HepG2 (cell line): ENCODE measurements around the gene TRIO. TPM values are rescaled to one million over a fixed set of nuclear protein-coding genes. Genes with fewer than 3 reads are reported as not detected.

ENCODE experiments used
- ATAC-seq: fragments of 200-7000 bp; cut with Tn5 transposase; 3 replicates; pipeline ENCODE4 v1.9.1; 2020; ENCODE audit warnings: mild to moderate bottlenecking, moderate library complexity
- BruUV-seq: library from RNA; stranded (reverse); fragments of 400-500 nt; replicated peaks from 2 replicates; lab custom pipeline; 2021; lab: Mats Ljungman, UMichigan
- CTCF ChIA-PET: fragments of 300-600 bp; formaldehyde crosslinking; extraction: SDS; loops from one replicate; lab custom pipeline; 2021; ENCODE audit warnings: low total read pairs, inconsistent platforms, low intra/inter-chr PET ratio; lab: Yijun Ruan, JAX
- POLR2A ChIA-PET: fragments of 350-600 bp; sonication (Branson Sonifier 250); formaldehyde crosslinking; loops from one replicate; lab custom pipeline; 2020; ENCODE audit warnings: antibody characterized with exemption, inconsistent platforms; lab: Yijun Ruan, JAX
- DNase-seq: peaks from one replicate; pipeline ENCODE4 v3.0.0-alpha.2; 2015; ENCODE audit warnings: low spot score
- FAIRE-seq: peaks from 3 replicates; lab custom pipeline; 2011; peaks lifted over from hg19 to GRCh38; lab: Jason Lieb, UNC
- H2AFZ ChIP-seq: one replicate; pipeline ENCODE4 v1.6.1; 2011; ENCODE audit warnings: low read length, inconsistent platforms
- H3K27ac ChIP-seq: fragments of 300-600 bp; 3 replicates; pipeline ENCODE4 v1.8.0; 2011; ENCODE audit warnings: mixed run types, mild to moderate bottlenecking, mixed read lengths, low read length, inconsistent platforms; ENCODE audit not compliant: insufficient read depth; ENCODE audit errors: extremely low read length
- H3K27me3 ChIP-seq, 2 experiments: fragments of 200-600 bp in 1 of 2; 2 replicates in 1 of 2; 3 replicates in 1 of 2; pipeline versions ENCODE4 v1.6.0 to v1.8.0; 2011; ENCODE audit warnings: low read length in 2 of 2, mild to moderate bottlenecking in 2 of 2, moderate library complexity in 2 of 2, inconsistent platforms in 1 of 2; ENCODE audit not compliant: insufficient read depth in 2 of 2, control insufficient read depth in 1 of 2
- H3K36me3 ChIP-seq, 2 experiments: fragments of 200-600 bp in 1 of 2; replicated peaks in 1 of 2; 2 replicates in 1 of 2; 3 replicates in 1 of 2; pipeline versions ENCODE4 v1.5.1 to v1.8.0; 2011; ENCODE audit warnings: low read length in 2 of 2, inconsistent platforms in 1 of 2; ENCODE audit not compliant: insufficient read depth in 2 of 2, control insufficient read depth in 1 of 2
- H3K4me1 ChIP-seq: 2 replicates; pipeline ENCODE4 v1.5.1; 2012; ENCODE audit warnings: low read length, inconsistent platforms; ENCODE audit not compliant: insufficient read depth
- H3K4me2 ChIP-seq: 2 replicates; pipeline ENCODE4 v1.6.0; 2011; ENCODE audit warnings: low read depth, low read length, inconsistent platforms
- H3K4me3 ChIP-seq, 3 experiments: fragments of 200-600 bp in 1 of 3; sonication (generic), shearing (Covaris generic) in 1 of 3; replicated peaks in 1 of 3; 2 replicates each; pipeline ENCODE4 v1.5.1; 2011 to 2016; ENCODE audit warnings: low read length in 3 of 3, inconsistent platforms in 2 of 3, low read depth in 2 of 3, mild to moderate bottlenecking in 2 of 3, control low read depth in 1 of 3, mixed read lengths in 1 of 3; ENCODE audit not compliant: insufficient read depth in 1 of 3
- H3K79me2 ChIP-seq: one replicate; pipeline ENCODE4 v1.6.1; 2011; ENCODE audit warnings: low read length, inconsistent platforms; ENCODE audit not compliant: insufficient read depth
- H3K9ac ChIP-seq: 2 replicates; pipeline ENCODE4 v1.6.0; 2011; ENCODE audit warnings: mild to moderate bottlenecking, low read depth, low read length, inconsistent platforms; ENCODE audit not compliant: insufficient read depth
- H3K9me3 ChIP-seq: 2 replicates; pipeline ENCODE4 v1.5.1; 2012; ENCODE audit warnings: mild to moderate bottlenecking, low read length
- H4K20me1 ChIP-seq: 2 replicates; pipeline ENCODE4 v1.6.0; 2011; ENCODE audit warnings: inconsistent platforms, mild to moderate bottlenecking, low read length, moderate library complexity; ENCODE audit not compliant: insufficient read depth
- CCDC6 ChIP-seq: sonication (generic); formaldehyde crosslinking; IDR thresholded peaks from 2 replicates; pipeline ENCODE4 v1.8.1; 2022; ENCODE audit warnings: mild to moderate bottlenecking, missing genetic modification reagents, moderate library complexity
- FOSL1 ChIP-seq: sonication (generic); formaldehyde crosslinking; IDR thresholded peaks from 2 replicates; pipeline ENCODE4 v1.9.0; 2021; ENCODE audit warnings: missing genetic modification reagents, borderline replicate concordance
- KDM6A ChIP-seq: IDR thresholded peaks from 2 replicates; pipeline ENCODE4 v1.6.1; 2016; ENCODE audit warnings: low read depth
- RELA ChIP-seq: sonication (generic); formaldehyde crosslinking; IDR thresholded peaks from 2 replicates; pipeline ENCODE4 v1.4.0; 2020; ENCODE audit warnings: missing genetic modification reagents
- TARDBP ChIP-seq: sonication (generic); formaldehyde crosslinking; IDR thresholded peaks from 2 replicates; pipeline ENCODE4 v1.8.0; 2022; ENCODE audit warnings: mild to moderate bottlenecking, missing genetic modification reagents
- TP53 ChIP-seq: sonication (generic); formaldehyde crosslinking; conservative IDR thresholded peaks from 2 replicates; pipeline ENCODE4 v1.4.0; 2020; ENCODE audit warnings: missing genetic modification reagents
- ZNF207 ChIP-seq: fragments of 450-650 bp; IDR thresholded peaks from 2 replicates; pipeline ENCODE4 v1.6.1; 2016; ENCODE audit warnings: antibody characterized with exemption, borderline replicate concordance
- ZNF75D ChIP-seq: sonication (generic); formaldehyde crosslinking; IDR thresholded peaks from 2 replicates; pipeline ENCODE4 v1.8.1; 2023; ENCODE audit warnings: missing genetic modification reagents, mild to moderate bottlenecking, borderline replicate concordance
- WGBS: methylation state at CpG from one replicate; pipeline ENCODE4 v1.1.6; 2017; ENCODE audit warnings: low lambda C conversion rate; 5-methylcytosine and 5-hydroxymethylcytosine counted together
- in situ Hi-C: cut with HindIII; loops from 2 replicates; pipeline ENCODE4 v1.10.0; 2017; ENCODE audit warnings: low pct_unique_long_range_greater_than_20kb; ENCODE audit not compliant: extremely low pct_ligation_motif_present
- intact Hi-C: fragments of 100-400 bp; cut with micrococcal nuclease; formaldehyde crosslinking; loops from one replicate; pipeline ENCODE4 v1.10.0; 2022; ENCODE audit not compliant: unreplicated experiment
- polyA plus RNA-seq, 8 experiments: library from polyadenylated mRNA; depleted of rRNA in 3 of 8; stranded (reverse) in 7 of 8; unstranded in 1 of 8; fragments of >200 nt; fragmentation: Illumina TruSeq in 4 of 8; extraction: Trizol in 4 of 8; gene quantifications; 2 replicates each; pipeline versions ENCODE4 v1.2.1 to v1.2.3, GENCODE V29; 2011 to 2016; ENCODE audit warnings: low read depth in 4 of 8, missing spikeins in 1 of 8, mixed read lengths in 1 of 8; ENCODE audit not compliant: insufficient read depth in 1 of 8
- total RNA-seq, 5 experiments: library from RNA; depleted of rRNA; stranded (reverse); fragments of >200 nt; fragmentation: Illumina TruSeq; extraction: Trizol; gene quantifications; 2 replicates each; pipeline ENCODE4 v1.2.3, GENCODE V29; 2016; ENCODE audit warnings: low read depth in 1 of 5
- TF ChIP-seq, protein P1 (sequence below): sonication (generic); formaldehyde crosslinking; IDR thresholded peaks from 2 replicates; pipeline ENCODE4 v1.5.0; 2020; ENCODE audit warnings: mild to moderate bottlenecking, low read depth, missing genetic modification reagents, borderline replicate concordance
- TF ChIP-seq, protein P2 (sequence below): sonication (generic); formaldehyde crosslinking; IDR thresholded peaks from 2 replicates; pipeline ENCODE4 v1.4.0; 2020; ENCODE audit warnings: low read depth, mild to moderate bottlenecking, missing genetic modification reagents
- TF ChIP-seq, protein P3 (sequence below): sonication (generic); formaldehyde crosslinking; IDR thresholded peaks from 2 replicates; pipeline ENCODE4; 2020; ENCODE audit warnings: missing genetic modification reagents, mild to moderate bottlenecking, borderline replicate concordance
- TF ChIP-seq, protein P4 (sequence below): IDR thresholded peaks from 2 replicates; pipeline ENCODE4 v1.6.1; 2016; ENCODE audit warnings: missing biosample characterization, missing genetic modification reagents, low read depth

The TRIO gene
- total and polyA plus RNA-seq, 2 of the 13 experiments (the other 11 are each of a cell fraction or from before 2014, with no cell fraction given), result 45.2 to 45.9 TPM

DNA sequence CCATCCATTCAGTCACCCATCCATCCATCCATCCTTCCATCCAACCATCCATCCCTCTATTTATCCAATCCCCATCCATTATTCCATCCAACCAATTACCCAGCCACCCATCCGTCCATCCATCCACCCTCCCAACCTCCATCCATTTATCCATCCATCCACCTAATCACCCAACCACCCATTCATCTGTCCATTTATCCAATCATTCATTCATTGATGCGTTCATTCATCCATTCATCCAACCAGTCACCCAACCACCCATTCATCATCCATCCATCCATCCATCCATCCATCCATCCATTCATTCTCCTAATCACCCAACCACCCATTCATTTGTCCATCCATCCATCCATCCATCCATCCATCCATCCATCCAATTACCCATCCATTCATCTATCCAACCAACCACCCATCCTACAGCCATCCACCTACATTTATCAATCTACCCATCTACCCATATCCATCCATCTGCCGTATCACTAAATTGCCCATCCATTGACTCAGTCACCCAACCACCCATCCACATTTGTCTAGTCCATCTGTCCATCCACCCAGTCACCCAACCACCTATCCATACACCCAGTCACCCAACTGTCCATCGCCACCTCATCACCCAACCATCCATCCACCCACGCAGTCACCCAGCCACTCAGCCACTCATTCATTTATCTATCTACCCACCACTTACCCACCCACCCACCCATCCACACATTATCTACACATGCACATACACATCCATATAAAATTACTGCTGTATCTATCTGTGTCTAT, 165.4 kb downstream of the TRIO start:
- no peaks in the 10 kb centered on the region for H3K27me3 ChIP-seq
- ATAC-seq, result no peak
- H3K27ac ChIP-seq, result no peak overlapping the region
- in situ Hi-C loops, result no loop called here
- no peak overlapping the region for H2AFZ ChIP-seq
- WGBS, result 98% methylated on average over 5 of the region's 5 CpGs
- H3K4me1 ChIP-seq, result no peaks in the 10 kb centered on the region
- no peaks in the 10 kb centered on the region for H3K79me2 ChIP-seq
- H3K4me3 ChIP-seq, result no peak overlapping the region
- H3K36me3 ChIP-seq, result peaks cover 17 to 81% of the 10 kb centered on the region in 2 experiments
- no peak overlapping the region for H3K4me2 ChIP-seq
- intact Hi-C loops, result no loop called here
- no peak for DNase-seq
- H3K9ac ChIP-seq, result no peak overlapping the region
- FAIRE-seq, result no peak
- no TSS peak for BruUV-seq
- CTCF ChIA-PET, result no interaction called here
- H3K9me3 ChIP-seq, result no peaks in the 10 kb centered on the region
- TF ChIP-seq ZNF75D (CRISPR knock-in tag) (no peak), RELA (CRISPR knock-in tag) (no peak), ZNF207 (no peak), KDM6A (CRISPR knock-in tag) (no peak), FOSL1 (CRISPR knock-in tag) (no peak), TARDBP (CRISPR knock-in tag) (no peak), CCDC6 (CRISPR knock-in tag) (no peak), TP53 (CRISPR knock-in tag) (no peak)
- TF ChIP-seq, protein P1, sequence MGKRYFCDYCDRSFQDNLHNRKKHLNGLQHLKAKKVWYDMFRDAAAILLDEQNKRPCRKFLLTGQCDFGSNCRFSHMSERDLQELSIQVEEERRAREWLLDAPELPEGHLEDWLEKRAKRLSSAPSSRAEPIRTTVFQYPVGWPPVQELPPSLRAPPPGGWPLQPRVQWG, result no peak
- TF ChIP-seq, protein P2, sequence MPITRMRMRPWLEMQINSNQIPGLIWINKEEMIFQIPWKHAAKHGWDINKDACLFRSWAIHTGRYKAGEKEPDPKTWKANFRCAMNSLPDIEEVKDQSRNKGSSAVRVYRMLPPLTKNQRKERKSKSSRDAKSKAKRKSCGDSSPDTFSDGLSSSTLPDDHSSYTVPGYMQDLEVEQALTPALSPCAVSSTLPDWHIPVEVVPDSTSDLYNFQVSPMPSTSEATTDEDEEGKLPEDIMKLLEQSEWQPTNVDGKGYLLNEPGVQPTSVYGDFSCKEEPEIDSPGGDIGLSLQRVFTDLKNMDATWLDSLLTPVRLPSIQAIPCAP, result no peak
- TF ChIP-seq, protein P3, sequence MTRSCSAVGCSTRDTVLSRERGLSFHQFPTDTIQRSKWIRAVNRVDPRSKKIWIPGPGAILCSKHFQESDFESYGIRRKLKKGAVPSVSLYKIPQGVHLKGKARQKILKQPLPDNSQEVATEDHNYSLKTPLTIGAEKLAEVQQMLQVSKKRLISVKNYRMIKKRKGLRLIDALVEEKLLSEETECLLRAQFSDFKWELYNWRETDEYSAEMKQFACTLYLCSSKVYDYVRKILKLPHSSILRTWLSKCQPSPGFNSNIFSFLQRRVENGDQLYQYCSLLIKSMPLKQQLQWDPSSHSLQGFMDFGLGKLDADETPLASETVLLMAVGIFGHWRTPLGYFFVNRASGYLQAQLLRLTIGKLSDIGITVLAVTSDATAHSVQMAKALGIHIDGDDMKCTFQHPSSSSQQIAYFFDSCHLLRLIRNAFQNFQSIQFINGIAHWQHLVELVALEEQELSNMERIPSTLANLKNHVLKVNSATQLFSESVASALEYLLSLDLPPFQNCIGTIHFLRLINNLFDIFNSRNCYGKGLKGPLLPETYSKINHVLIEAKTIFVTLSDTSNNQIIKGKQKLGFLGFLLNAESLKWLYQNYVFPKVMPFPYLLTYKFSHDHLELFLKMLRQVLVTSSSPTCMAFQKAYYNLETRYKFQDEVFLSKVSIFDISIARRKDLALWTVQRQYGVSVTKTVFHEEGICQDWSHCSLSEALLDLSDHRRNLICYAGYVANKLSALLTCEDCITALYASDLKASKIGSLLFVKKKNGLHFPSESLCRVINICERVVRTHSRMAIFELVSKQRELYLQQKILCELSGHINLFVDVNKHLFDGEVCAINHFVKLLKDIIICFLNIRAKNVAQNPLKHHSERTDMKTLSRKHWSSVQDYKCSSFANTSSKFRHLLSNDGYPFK (CRISPR knock-in tag), result no peak
- TF ChIP-seq, protein P4, sequence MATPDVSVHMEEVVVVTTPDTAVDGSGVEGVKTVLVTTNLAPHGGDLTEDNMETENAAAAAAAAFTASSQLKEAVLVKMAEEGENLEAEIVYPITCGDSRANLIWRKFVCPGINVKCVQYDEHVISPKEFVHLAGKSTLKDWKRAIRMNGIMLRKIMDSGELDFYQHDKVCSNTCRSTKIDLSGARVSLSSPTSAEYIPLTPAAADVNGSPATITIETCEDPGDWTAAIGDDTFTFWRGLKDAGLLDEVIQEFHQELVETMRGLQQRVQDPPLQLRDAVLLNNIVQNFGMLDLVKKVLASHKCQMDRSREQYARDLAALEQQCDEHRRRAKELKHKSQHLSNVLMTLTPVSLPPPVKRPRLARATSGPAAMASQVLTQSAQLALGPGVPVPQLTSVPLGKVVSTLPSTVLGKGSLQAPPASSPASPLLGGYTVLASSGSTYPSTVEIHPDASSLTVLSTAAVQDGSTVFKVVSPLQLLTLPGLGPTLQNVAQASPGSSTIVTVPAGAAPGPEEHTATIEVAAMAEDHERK (CRISPR knock-in tag), result no peak
- TF ChIP-seq, all 625 proteins: peak for 0
- POLR2A ChIA-PET, result no interaction called here
- 0 out of 2 replicates have a peak, but pooled peaks cover 4% of the 10 kb centered on the region for H4K20me1 ChIP-seq
